Nephron progenitor cell (in vitro differentiated cells): Measurements from ENCODE around the gene TMA7.

Source experiments
- DNase-seq: peaks from one replicate; pipeline ENCODE4 v3.0.0; 2021
- H3K27ac Mint-ChIP-seq: 2 replicates; pipeline ENCODE4 v1.8.0; 2021; ENCODE audit warnings: mild to moderate bottlenecking, moderate library complexity, mixed read lengths
- H3K27me3 Mint-ChIP-seq: 2 replicates; pipeline ENCODE4 v1.8.0; 2021; ENCODE audit warnings: mild to moderate bottlenecking, low read depth, mixed read lengths; ENCODE audit not compliant: poor library complexity
- H3K36me3 Mint-ChIP-seq: 2 replicates; pipeline ENCODE4 v1.8.0; 2021; ENCODE audit warnings: low read depth, mixed read lengths
- H3K4me1 Mint-ChIP-seq: 2 replicates; pipeline ENCODE4 v1.8.0; 2021; ENCODE audit warnings: mixed read lengths
- H3K4me3 Mint-ChIP-seq: 2 replicates; pipeline ENCODE4 v1.8.0; 2021; ENCODE audit warnings: mild to moderate bottlenecking, moderate library complexity, mixed read lengths
- H3K9me3 Mint-ChIP-seq: 2 replicates; pipeline ENCODE4 v1.8.0; 2021; ENCODE audit warnings: mild to moderate bottlenecking, moderate library complexity, mixed read lengths
- CTCF ChIP-seq: fragments of 200-600 bp; sonication (generic); IDR thresholded peaks from 2 replicates; pipeline ENCODE4 v1.5.0; 2021; ENCODE audit warnings: antibody characterized with exemption

Gene TMA7

GRCh38 chr3:48403533-48404439, 36.3 kb upstream of the TMA7 start:
- H3K4me3 Mint-ChIP-seq, result no peak overlapping the region
- H3K9me3 Mint-ChIP-seq, result no peaks in the 10 kb centered on the region
- H3K36me3 Mint-ChIP-seq, result peaks cover 28% of the 10 kb centered on the region
- no peak for TF ChIP-seq CTCF
- DNase-seq, result no peak
- H3K27me3 Mint-ChIP-seq, result peaks cover 4% of the 10 kb centered on the region
- peaks cover under 1% of the 10 kb centered on the region for H3K4me1 Mint-ChIP-seq
- H3K27ac Mint-ChIP-seq, result peak overlapping the region; percentile 66

- Mint-ChIP-seq H3K4me3 (no peak overlapping the region), H3K27ac (no peak overlapping the region), H3K4me1 (no peaks in the 10 kb centered on the region), H3K9me3 (no peaks in the 10 kb centered on the region), H3K27me3 (peaks cover 4% of the 10 kb centered on the region), H3K36me3 (peaks cover 34% of the 10 kb centered on the region)
- TF ChIP-seq CTCF, result no peak
- no peak for DNase-seq
Measured at GRCh38 chr3:48404440-48405342, 35.4 kb upstream of the TMA7 start.

GRCh38 chr3:48405343-48405881, 34.6 kb upstream of the TMA7 start:
- TF ChIP-seq CTCF, result no peak
- Mint-ChIP-seq H3K27me3 (peaks cover 4% of the 10 kb centered on the region), H3K4me1 (no peaks in the 10 kb centered on the region), H3K4me3 (no peak overlapping the region), H3K9me3 (no peaks in the 10 kb centered on the region), H3K36me3 (peaks cover 37% of the 10 kb centered on the region), H3K27ac (no peak overlapping the region)
- no peak for DNase-seq

- H3K27me3 Mint-ChIP-seq, result peaks cover 4% of the 10 kb centered on the region
- no peaks in the 10 kb centered on the region for H3K4me1 Mint-ChIP-seq
- TF ChIP-seq CTCF, result no peak
- H3K9me3 Mint-ChIP-seq, result no peaks in the 10 kb centered on the region
- H3K36me3 Mint-ChIP-seq, result peaks cover 34% of the 10 kb centered on the region
- H3K27ac Mint-ChIP-seq, result no peak overlapping the region
- no peak overlapping the region for H3K4me3 Mint-ChIP-seq
- no peak for DNase-seq
Measured at GRCh38 chr3:48405971-48406370, 34.1 kb upstream of the TMA7 start.

- no peak for TF ChIP-seq CTCF
- H3K36me3 Mint-ChIP-seq, result peaks cover 34% of the 10 kb centered on the region
- no peak overlapping the region for H3K4me3 Mint-ChIP-seq
- H3K27me3 Mint-ChIP-seq, result peaks cover 4% of the 10 kb centered on the region
- no peaks in the 10 kb centered on the region for H3K4me1 Mint-ChIP-seq
- H3K27ac Mint-ChIP-seq, result peak overlapping the region; percentile 94
- DNase-seq, result no peak
- H3K9me3 Mint-ChIP-seq, result no peaks in the 10 kb centered on the region
Measured at GRCh38 chr3:48406443-48407431, 33.3 kb upstream of the TMA7 start.
